ENCODE results near the gene DYNC2I2. TPM values are rescaled to one million over a fixed set of nuclear protein-coding genes. Genes with fewer than 3 reads are reported as not detected.

The DYNC2I2 gene
- total RNA-seq (2022; extraction: Qiagen RNA extraction): 88.8 to 134 TPM (median 124 TPM) in 5 replicates

GRCh38 chr9:128656416-128657343 lies at the start of gene DYNC2I2:
TSS of gene DYNC2I2 (minus strand) at chr9:128656847. CDS start at chr9:128656726, 121 bp downstream.

GRCh38 chr9:128702445-128702948 lies 45.9 kb upstream of the DYNC2I2 start, which contains the start of gene PKN3:
TSS of gene PKN3 (plus strand) at chr9:128702503. CDS start at chr9:128702916, 413 bp downstream.

GRCh38 chr9:128688501-128689292 lies 32.0 kb upstream of the DYNC2I2 start, which contains the start of gene SET:
TSS of gene SET (plus strand) at chr9:128689222. CDS start at chr9:128689583, 361 bp downstream.

Other genes with a start within 250 kb of the DYNC2I2 start
- 32.0 to 41.9 TPM (median 36.3 TPM) in 5 replicates for gene CERCAM, start 236.0 kb downstream of the DYNC2I2 start, total RNA-seq (2022; extraction: Qiagen RNA extraction)
- gene ODF2, start 200.8 kb downstream of the DYNC2I2 start, total RNA-seq (2022; extraction: Qiagen RNA extraction): 19.8 to 28.8 TPM (median 27.4 TPM) in 5 replicates
- 27.2 to 35.5 TPM (median 32.7 TPM) in 5 replicates for gene GLE1, start 152.1 kb downstream of the DYNC2I2 start, total RNA-seq (2022; extraction: Qiagen RNA extraction)
- 115 to 167 TPM (median 164 TPM) in 5 replicates for gene SPTAN1, start 104.3 kb downstream of the DYNC2I2 start, total RNA-seq (2022; extraction: Qiagen RNA extraction)
- 438 to 515 TPM (median 467 TPM) in 5 replicates for gene SET, start 32.4 kb upstream of the DYNC2I2 start, total RNA-seq (2022; extraction: Qiagen RNA extraction)
- gene PKN3, start 45.7 kb upstream of the DYNC2I2 start, total RNA-seq (2022; extraction: Qiagen RNA extraction): 10.5 to 17.4 TPM (median 16.2 TPM) in 5 replicates
- 64.0 to 91.6 TPM (median 87.9 TPM) in 5 replicates for gene ZDHHC12, start 67.3 kb upstream of the DYNC2I2 start, total RNA-seq (2022; extraction: Qiagen RNA extraction)
- gene ZER1, start 115.1 kb upstream of the DYNC2I2 start, total RNA-seq (2022; extraction: Qiagen RNA extraction): 10.6 to 17.9 TPM (median 16.1 TPM) in 5 replicates
- gene TBC1D13, start 130.4 kb upstream of the DYNC2I2 start, total RNA-seq (2022; extraction: Qiagen RNA extraction): 17.1 to 22.4 TPM (median 20.5 TPM) in 5 replicates
- 20.9 to 30.3 TPM (median 29.1 TPM) in 5 replicates for gene ENDOG, start 161.7 kb upstream of the DYNC2I2 start, total RNA-seq (2022; extraction: Qiagen RNA extraction)
- gene SPOUT1, start 172.9 kb upstream of the DYNC2I2 start, total RNA-seq (2022; extraction: Qiagen RNA extraction): 22.5 to 44.6 TPM (median 40.4 TPM) in 5 replicates
- gene KYAT1, start 225.1 kb upstream of the DYNC2I2 start, total RNA-seq (2022; extraction: Qiagen RNA extraction): 9.7 to 14.2 TPM (median 12.5 TPM) in 5 replicates
- gene LRRC8A, start 225.3 kb upstream of the DYNC2I2 start, total RNA-seq (2022; extraction: Qiagen RNA extraction): 112 to 180 TPM (median 179 TPM) in 5 replicates